ENCODE data around the gene GSTM3.
"Not testable (repeated sequence)": the region's sequence is repeated elsewhere in the genome, so short reads cannot be mapped to it uniquely, and the experiment has no call there.

The GSTM3 gene

GRCh38 chr1:109761227-109762038 lies 20.6 kb upstream of the GSTM3 start:
- Histone ChIP-seq H3K4me1 (ENCODE audit: control insufficient read depth, insufficient read depth, low read length) (no peaks in the 10 kb centered on the region), H3K27me3 (ENCODE audit: control insufficient read depth, insufficient read depth, low read length) (no peaks in the 10 kb centered on the region), H3K27ac (ENCODE audit: low read length) (no peak overlapping the region), H3K9me3 (ENCODE audit: control insufficient read depth, insufficient read depth, low read length) (no peaks in the 10 kb centered on the region), H3K4me3 (ENCODE audit: low read length) (no peak overlapping the region), H3K36me3 (ENCODE audit: control insufficient read depth, insufficient read depth, low read length) (no peaks in the 10 kb centered on the region; the same call in 1 of the 2 replicates)
- DNase-seq (ENCODE audit: low read depth, low spot score): no peak
- WGBS (ENCODE audit: insufficient coverage, insufficient read length): no CpG with 5 or more reads among the region's 14 CpGs

GRCh38 chr1:109760581-109761226 lies 19.9 kb upstream of the GSTM3 start:
- Histone ChIP-seq H3K27me3 (ENCODE audit: control insufficient read depth, insufficient read depth, low read length) (no peaks in the 10 kb centered on the region), H3K4me1 (ENCODE audit: control insufficient read depth, insufficient read depth, low read length) (no peaks in the 10 kb centered on the region), H3K36me3 (ENCODE audit: control insufficient read depth, insufficient read depth, low read length) (no peaks in the 10 kb centered on the region; the same call in 1 of the 2 replicates), H3K9me3 (ENCODE audit: control insufficient read depth, insufficient read depth, low read length) (no peaks in the 10 kb centered on the region), H3K27ac (ENCODE audit: low read length) (no peak overlapping the region), H3K4me3 (ENCODE audit: low read length) (no peak overlapping the region)
- WGBS (ENCODE audit: insufficient coverage, insufficient read length): no CpG with 5 or more reads among the region's 7 CpGs
- DNase-seq (ENCODE audit: low read depth, low spot score): no peak

GRCh38 chr1:109759513-109760334 lies 18.9 kb upstream of the GSTM3 start:
- H3K9me3 ChIP-seq (ENCODE audit: control insufficient read depth, insufficient read depth, low read length): no peaks in the 10 kb centered on the region
- H3K27ac ChIP-seq (ENCODE audit: low read length): no peak overlapping the region
- DNase-seq (ENCODE audit: low read depth, low spot score): no peak
- no CpG with 5 or more reads among the region's 11 CpGs for WGBS (ENCODE audit: insufficient coverage, insufficient read length)
- H3K27me3 ChIP-seq (ENCODE audit: control insufficient read depth, insufficient read depth, low read length): no peaks in the 10 kb centered on the region
- H3K4me3 ChIP-seq (ENCODE audit: low read length): no peak overlapping the region
- no peaks in the 10 kb centered on the region for H3K4me1 ChIP-seq (ENCODE audit: control insufficient read depth, insufficient read depth, low read length)
- no peaks in the 10 kb centered on the region; the same call in 1 of the 2 replicates for H3K36me3 ChIP-seq (ENCODE audit: control insufficient read depth, insufficient read depth, low read length)

- no peak overlapping the region for H3K4me3 ChIP-seq (ENCODE audit: low read length)
- no peaks in the 10 kb centered on the region for H3K27me3 ChIP-seq (ENCODE audit: control insufficient read depth, insufficient read depth, low read length)
- DNase-seq (ENCODE audit: low read depth, low spot score): no peak
- H3K36me3 ChIP-seq (ENCODE audit: control insufficient read depth, insufficient read depth, low read length): no peaks in the 10 kb centered on the region; the same call in 1 of the 2 replicates
- H3K4me1 ChIP-seq (ENCODE audit: control insufficient read depth, insufficient read depth, low read length): no peaks in the 10 kb centered on the region
- H3K9me3 ChIP-seq (ENCODE audit: control insufficient read depth, insufficient read depth, low read length): no peaks in the 10 kb centered on the region
- WGBS (ENCODE audit: insufficient coverage, insufficient read length): no CpG with 5 or more reads among the region's 13 CpGs
- H3K27ac ChIP-seq (ENCODE audit: low read length): no peak overlapping the region
Observed at GRCh38 chr1:109757936-109758786, 17.3 kb upstream of the GSTM3 start.

GRCh38 chr1:109756848-109757521 lies 16.1 kb upstream of the GSTM3 start:
- Histone ChIP-seq H3K9me3 (ENCODE audit: control insufficient read depth, insufficient read depth, low read length) (no peaks in the 10 kb centered on the region), H3K36me3 (ENCODE audit: control insufficient read depth, insufficient read depth, low read length) (no peaks in the 10 kb centered on the region; the same call in 1 of the 2 replicates), H3K4me3 (ENCODE audit: low read length) (no peak overlapping the region), H3K4me1 (ENCODE audit: control insufficient read depth, insufficient read depth, low read length) (no peaks in the 10 kb centered on the region), H3K27me3 (ENCODE audit: control insufficient read depth, insufficient read depth, low read length) (no peaks in the 10 kb centered on the region), H3K27ac (ENCODE audit: low read length) (no peak overlapping the region)
- DNase-seq (ENCODE audit: low read depth, low spot score): no peak
- no CpG with 5 or more reads among the region's 7 CpGs for WGBS (ENCODE audit: insufficient coverage, insufficient read length)

GRCh38 chr1:109756325-109756724 lies 15.5 kb upstream of the GSTM3 start:
- H3K36me3 ChIP-seq (ENCODE audit: control insufficient read depth, insufficient read depth, low read length); H3K4me1 ChIP-seq (ENCODE audit: control insufficient read depth, insufficient read depth, low read length); H3K9me3 ChIP-seq (ENCODE audit: control insufficient read depth, insufficient read depth, low read length); H3K27me3 ChIP-seq (ENCODE audit: control insufficient read depth, insufficient read depth, low read length); H3K4me3 ChIP-seq (ENCODE audit: low read length); DNase-seq (ENCODE audit: low read depth, low spot score); H3K27ac ChIP-seq (ENCODE audit: low read length): not testable (repeated sequence)
- no CpG with 5 or more reads among the region's 5 CpGs for WGBS (ENCODE audit: insufficient coverage, insufficient read length)

- no peak for DNase-seq (ENCODE audit: low read depth, low spot score)
- no peak overlapping the region for H3K27ac ChIP-seq (ENCODE audit: low read length)
- H3K4me1 ChIP-seq (ENCODE audit: control insufficient read depth, insufficient read depth, low read length): no peaks in the 10 kb centered on the region
- no peak overlapping the region for H3K4me3 ChIP-seq (ENCODE audit: low read length)
- H3K36me3 ChIP-seq (ENCODE audit: control insufficient read depth, insufficient read depth, low read length): no peaks in the 10 kb centered on the region
- H3K9me3 ChIP-seq (ENCODE audit: control insufficient read depth, insufficient read depth, low read length): no peaks in the 10 kb centered on the region
- WGBS (ENCODE audit: insufficient coverage, insufficient read length): no CpG with 5 or more reads among the region's 2 CpGs
- H3K27me3 ChIP-seq (ENCODE audit: control insufficient read depth, insufficient read depth, low read length): no peaks in the 10 kb centered on the region
Observed at GRCh38 chr1:109754738-109755137, 13.9 kb upstream of the GSTM3 start.

GRCh38 chr1:109751531-109752260 lies 10.9 kb upstream of the GSTM3 start:
- Histone ChIP-seq H3K36me3 (ENCODE audit: control insufficient read depth, insufficient read depth, low read length) (no peaks in the 10 kb centered on the region), H3K9me3 (ENCODE audit: control insufficient read depth, insufficient read depth, low read length) (no peaks in the 10 kb centered on the region), H3K4me3 (ENCODE audit: low read length) (no peak overlapping the region), H3K4me1 (ENCODE audit: control insufficient read depth, insufficient read depth, low read length) (no peaks in the 10 kb centered on the region), H3K27ac (ENCODE audit: low read length) (no peak overlapping the region), H3K27me3 (ENCODE audit: control insufficient read depth, insufficient read depth, low read length) (no peaks in the 10 kb centered on the region)
- DNase-seq (ENCODE audit: low read depth, low spot score): no peak
- no CpG with 5 or more reads among the region's 12 CpGs for WGBS (ENCODE audit: insufficient coverage, insufficient read length)

GRCh38 chr1:109750920-109751319 lies 10.1 kb upstream of the GSTM3 start:
- WGBS (ENCODE audit: insufficient coverage, insufficient read length): no CpG with 5 or more reads among the region's 6 CpGs
- no peaks in the 10 kb centered on the region for H3K27me3 ChIP-seq (ENCODE audit: control insufficient read depth, insufficient read depth, low read length)
- no peak overlapping the region for H3K27ac ChIP-seq (ENCODE audit: low read length)
- no peaks in the 10 kb centered on the region for H3K4me1 ChIP-seq (ENCODE audit: control insufficient read depth, insufficient read depth, low read length)
- H3K36me3 ChIP-seq (ENCODE audit: control insufficient read depth, insufficient read depth, low read length): no peaks in the 10 kb centered on the region
- H3K9me3 ChIP-seq (ENCODE audit: control insufficient read depth, insufficient read depth, low read length): no peaks in the 10 kb centered on the region
- no peak overlapping the region for H3K4me3 ChIP-seq (ENCODE audit: low read length)
- DNase-seq (ENCODE audit: low read depth, low spot score): no peak

Data from iPS DF 6.9 (cell line).